SH-SY5Y (cell line): ENCODE results near the gene CDK5.

Source experiments
- GATA2 ChIP-seq: IDR thresholded peaks from 2 replicates; pipeline ENCODE4 v1.6.1; 2011; ENCODE audit warnings: mild to moderate bottlenecking, low read depth, low read length
- GATA3 ChIP-seq: IDR thresholded peaks from 2 replicates; pipeline ENCODE4 v1.6.1; 2011; ENCODE audit warnings: low read depth, mild to moderate bottlenecking, low read length, moderate library complexity

DNA sequence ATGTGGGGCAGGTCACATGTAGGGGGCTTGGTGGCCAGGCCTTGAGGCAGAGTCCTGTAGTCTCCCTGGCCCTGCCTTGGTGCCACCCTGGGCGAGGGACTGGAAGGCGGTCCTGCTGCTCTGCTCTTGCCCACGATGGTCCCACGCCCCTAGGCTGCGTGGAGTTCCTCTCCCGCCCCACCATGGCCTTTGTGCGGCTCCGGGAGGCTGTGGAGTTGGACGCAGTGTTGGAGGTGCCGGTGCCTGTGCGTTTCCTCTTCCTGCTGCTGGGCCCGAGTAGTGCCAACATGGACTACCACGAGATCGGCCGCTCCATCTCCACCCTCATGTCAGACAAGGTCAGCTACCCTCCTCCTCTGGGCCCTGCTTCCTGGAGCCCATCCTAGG, 12.9 kb upstream of the CDK5 start:
- no peak for TF ChIP-seq GATA3
- no peak for TF ChIP-seq GATA2
